ENCODE data around the gene MRPL11. TPM values are rescaled to one million over a fixed set of nuclear protein-coding genes. Genes with fewer than 3 reads are reported as not detected.

MRPL11 gene
- total and polyA plus RNA-seq, 2 donors (not counting 1 experiment from before 2014, with no cell fraction given), result 25.5 to 26.7 TPM

DNA sequence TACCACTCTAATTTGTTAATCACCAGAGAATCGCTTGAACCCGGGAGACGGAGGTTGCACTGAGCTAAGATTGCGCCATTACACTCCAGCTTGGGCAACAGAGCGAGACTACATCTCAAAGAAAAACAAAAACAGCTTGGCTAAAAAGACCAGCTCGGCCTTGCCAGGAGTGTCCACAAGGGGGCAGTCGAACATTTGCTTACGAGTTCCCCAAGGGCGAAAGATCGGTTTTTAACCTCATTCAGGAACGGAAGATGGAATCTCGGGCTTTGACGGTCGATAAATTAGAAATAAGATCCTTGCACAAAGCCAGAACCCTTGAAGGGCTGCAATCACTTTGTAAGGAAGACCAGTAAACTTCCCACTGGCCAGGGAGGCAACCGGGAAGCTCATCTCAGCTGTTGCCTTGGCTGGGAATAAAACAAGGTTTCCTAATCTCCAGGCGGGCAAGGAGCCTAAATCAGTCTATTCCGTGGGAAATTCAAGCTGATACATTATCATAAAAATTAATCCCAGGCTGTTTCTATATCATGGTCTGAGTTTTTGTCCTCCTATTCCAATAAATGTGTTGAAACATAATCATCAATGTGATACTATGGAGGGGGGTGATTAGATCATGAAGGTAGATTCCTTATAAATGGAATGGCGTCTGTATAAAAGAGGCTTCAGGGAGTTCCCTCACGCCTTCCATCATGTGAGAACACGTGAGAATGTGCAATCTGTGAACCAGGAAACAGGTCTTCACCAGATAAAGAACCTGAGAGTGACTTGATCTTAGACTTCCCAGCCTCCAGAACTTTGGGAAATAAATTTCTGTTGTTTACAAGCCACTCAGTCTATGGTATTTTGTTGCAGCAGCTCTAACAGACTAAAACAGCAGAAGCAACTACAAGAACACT is 52.2 kb downstream of the MRPL11 start:
- Histone ChIP-seq H3K4me3 (ENCODE audit: control extremely low read depth in 1 of 5, extremely low read depth in 1 of 5, insufficient read depth in 1 of 5, low read depth in 2 of 5, low read length in 4 of 5) (peak overlapping the region in 2 of 5 experiments; percentile 11 to 34), H3K27ac (ENCODE audit: low read length in 2 of 2) (no peak overlapping the region), H3K9me3 (ENCODE audit: control extremely low read depth in 1 of 3, control insufficient read depth in 2 of 3, insufficient read depth in 1 of 3, low read length in 2 of 3) (no peaks in the 10 kb centered on the region), H3K27me3 (replicated peaks in 1 of 4; ENCODE audit: control extremely low read depth in 1 of 4, control insufficient read depth in 3 of 4, insufficient read depth in 4 of 4, low read length in 3 of 4) (no peaks in the 10 kb centered on the region), H3K79me2 (ENCODE audit: control insufficient read depth, insufficient read depth, low read length) (no peaks in the 10 kb centered on the region), H3K4me1 (ENCODE audit: control insufficient read depth in 2 of 2, insufficient read depth in 2 of 2, low read length in 2 of 2) (peaks cover 7 to 12% of the 10 kb centered on the region in 2 donors), H3K4me2 (replicated peaks; ENCODE audit: low read depth, low read length, poor library complexity, severe bottlenecking) (peak overlapping the region; percentile 65), H2AFZ (ENCODE audit: insufficient read depth, low read depth, low read length, poor library complexity, severe bottlenecking) (peak overlapping the region; percentile 66), H3K9ac (ENCODE audit: low read length) (peak overlapping the region; percentile 10), H3K36me3 (replicated peaks in 1 of 2; ENCODE audit: control extremely low read depth in 1 of 2, control insufficient read depth in 1 of 2, extremely low read depth in 1 of 2, insufficient read depth in 2 of 2, low read length in 1 of 2) (no peaks in the 10 kb centered on the region), H4K20me1 (ENCODE audit: control insufficient read depth, insufficient read depth, low read length, poor library complexity, severe bottlenecking) (no peaks in the 10 kb centered on the region)
- Mint-ChIP-seq H3K4me3 (peak overlapping the region; percentile 21), H3K4me1 (peaks cover 10% of the 10 kb centered on the region), H3K27me3 (no peaks in the 10 kb centered on the region), H3K9me3 (ENCODE audit: insufficient read depth) (no peaks in the 10 kb centered on the region), H3K27ac (no peak overlapping the region)
- CTCF ChIA-PET, result interaction anchor here (0.6 to 3.4 kb wide), 42 partner anchors 10 to 1415 kb away, joined by 3 to 63 read pairs (median 4); partner anchors contain the start of genes ACTN3, B4GAT1, BBS1 and BRMS1
- intact Hi-C loops (cut with micrococcal nuclease), result loop anchor here (1.0 to 5.0 kb wide), 5 partner anchors 14 to 74 kb away; partner anchors contain the start of genes B4GAT1 and BRMS1
- ATAC-seq (ENCODE audit: low read depth), result peak; percentile 85
- peak; percentile 88 for DNase-seq
- WGBS (ENCODE audit: insufficient coverage), result 4% methylated on average over 18 of the region's 20 CpGs
- POLR2A ChIA-PET, result interaction anchor here (0.5 to 1.5 kb wide), 6 partner anchors 14 to 889 kb away, joined by 3 to 8 read pairs (median 4); partner anchors contain the start of genes RBM4B and SLC29A2
- TF ChIP-seq CTCF (IDR thresholded peaks at IDR 0.05) (peak; percentile 94), EZH2 (IDR thresholded peaks at IDR 0.05; ENCODE audit: borderline replicate concordance, insufficient read depth, low read depth, low read length, poor library complexity, severe bottlenecking) (no peak)

Small RNA genes lying within 50 kb of the gene (small RNA-seq; reads per million reads assigned to genes)
- gene RF00416 (ENCODE audit: insufficient read length, low read depth, low replicate concordance), result not detected
- not detected for gene RNU1-84P (ENCODE audit: insufficient read length, low read depth, low replicate concordance)

Other genes starting within 250 kb of the MRPL11 start
- gene KLC2, start 181.1 kb downstream of the MRPL11 start, total RNA-seq, result 47.7 and 49.2 TPM in 2 replicates
- gene KLC2, start 181.1 kb downstream of the MRPL11 start, polyA plus RNA-seq, result 24.1 and 26.9 TPM in 2 replicates
- 76.0 and 77.8 TPM in 2 replicates for gene RAB1B, start 170.2 kb downstream of the MRPL11 start, total RNA-seq
- 61.7 and 77.1 TPM in 2 replicates for gene RAB1B, start 170.2 kb downstream of the MRPL11 start, polyA plus RNA-seq
- 1.5 and 2.0 TPM in 2 replicates for gene CNIH2, start 160.7 kb downstream of the MRPL11 start, total RNA-seq
- 0.92 and 2.6 TPM in 2 replicates for gene CNIH2, start 160.7 kb downstream of the MRPL11 start, polyA plus RNA-seq
- 43.9 and 47.6 TPM in 2 replicates for gene YIF1A, start 149.7 kb downstream of the MRPL11 start, total RNA-seq
- gene YIF1A, start 149.7 kb downstream of the MRPL11 start, polyA plus RNA-seq, result 65.8 and 95.0 TPM in 2 replicates
- 0.17 TPM in 1 of 2 replicates, not detected in the other for gene TMEM151A, start 147.0 kb downstream of the MRPL11 start, total RNA-seq
- gene TMEM151A, start 147.0 kb downstream of the MRPL11 start, polyA plus RNA-seq, result 1.1 and 1.5 TPM in 2 replicates
- gene CD248, start 121.8 kb downstream of the MRPL11 start, total RNA-seq, result 0.83 and 0.96 TPM in 2 replicates
- gene CD248, start 121.8 kb downstream of the MRPL11 start, polyA plus RNA-seq, result 0.40 and 0.62 TPM in 2 replicates
- gene RIN1, start 102.4 kb downstream of the MRPL11 start, total RNA-seq, result 1.1 and 1.7 TPM in 2 replicates
- gene RIN1, start 102.4 kb downstream of the MRPL11 start, polyA plus RNA-seq, result 0.42 and 0.72 TPM in 2 replicates
- 50.9 and 58.3 TPM in 2 replicates for gene BRMS1, start 93.7 kb downstream of the MRPL11 start, total RNA-seq
- gene BRMS1, start 93.7 kb downstream of the MRPL11 start, polyA plus RNA-seq, result 51.2 and 55.8 TPM in 2 replicates
- gene B4GAT1, start 91.2 kb downstream of the MRPL11 start, total RNA-seq, result 5.2 TPM in 2 replicates
- 0.87 and 1.4 TPM in 2 replicates for gene B4GAT1, start 91.2 kb downstream of the MRPL11 start, polyA plus RNA-seq
- gene SLC29A2, start 67.1 kb downstream of the MRPL11 start, total RNA-seq, result 18.5 and 20.1 TPM in 2 replicates
- gene SLC29A2, start 67.1 kb downstream of the MRPL11 start, polyA plus RNA-seq, result 15.7 and 16.2 TPM in 2 replicates
- gene NPAS4, start 17.8 kb downstream of the MRPL11 start, total RNA-seq, result not detected in 2 replicates
- not detected in 2 replicates for gene NPAS4, start 17.8 kb downstream of the MRPL11 start, polyA plus RNA-seq
- 15.6 and 17.0 TPM in 2 replicates for gene PELI3, start 28.1 kb upstream of the MRPL11 start, total RNA-seq
- gene PELI3, start 28.1 kb upstream of the MRPL11 start, polyA plus RNA-seq, result 2.9 and 3.2 TPM in 2 replicates
- 21.5 and 22.7 TPM in 2 replicates for gene DPP3, start 41.6 kb upstream of the MRPL11 start, total RNA-seq
- 31.7 and 40.6 TPM in 2 replicates for gene DPP3, start 41.6 kb upstream of the MRPL11 start, polyA plus RNA-seq
- gene BBS1, start 71.8 kb upstream of the MRPL11 start, total RNA-seq, result 52.5 and 56.3 TPM in 2 replicates
- 13.7 and 20.4 TPM in 2 replicates for gene BBS1, start 71.8 kb upstream of the MRPL11 start, polyA plus RNA-seq
- gene ZDHHC24, start 107.2 kb upstream of the MRPL11 start, total RNA-seq, result 32.6 and 33.2 TPM in 2 replicates
- 23.9 and 29.7 TPM in 2 replicates for gene ZDHHC24, start 107.2 kb upstream of the MRPL11 start, polyA plus RNA-seq
- gene ACTN3, start 108.1 kb upstream of the MRPL11 start, total RNA-seq, result 0.17 TPM in 1 of 2 replicates, not detected in the other
- gene ACTN3, start 108.1 kb upstream of the MRPL11 start, polyA plus RNA-seq, result 0.22 and 0.26 TPM in 2 replicates
- 20.9 and 24.0 TPM in 2 replicates for gene CTSF, start 129.8 kb upstream of the MRPL11 start, total RNA-seq
- 14.6 and 16.6 TPM in 2 replicates for gene CTSF, start 129.8 kb upstream of the MRPL11 start, polyA plus RNA-seq
- 0.17 and 0.39 TPM in 2 replicates for gene CCDC87, start 154.2 kb upstream of the MRPL11 start, total RNA-seq
- 0.09 TPM in 1 of 2 replicates, not detected in the other for gene CCDC87, start 154.2 kb upstream of the MRPL11 start, polyA plus RNA-seq
- 87.8 and 98.5 TPM in 2 replicates for gene CCS, start 154.3 kb upstream of the MRPL11 start, total RNA-seq
- gene CCS, start 154.3 kb upstream of the MRPL11 start, polyA plus RNA-seq, result 162 and 174 TPM in 2 replicates
- 244 and 246 TPM in 2 replicates for gene RBM14, start 177.8 kb upstream of the MRPL11 start, total RNA-seq
- 44.9 and 52.4 TPM in 2 replicates for gene RBM14, start 177.8 kb upstream of the MRPL11 start, polyA plus RNA-seq
- gene RBM4, start 199.9 kb upstream of the MRPL11 start, total RNA-seq, result 199 and 203 TPM in 2 replicates
- gene RBM4, start 199.9 kb upstream of the MRPL11 start, polyA plus RNA-seq, result 125 and 139 TPM in 2 replicates
- 61.3 and 66.4 TPM in 2 replicates for gene RBM4B, start 239.0 kb upstream of the MRPL11 start, total RNA-seq
- gene RBM4B, start 239.0 kb upstream of the MRPL11 start, polyA plus RNA-seq, result 33.2 and 36.8 TPM in 2 replicates